ENCODE results near the gene TOMM34. TPM values are rescaled to one million over a fixed set of nuclear protein-coding genes. Genes with fewer than 3 reads are reported as not detected.
A peak's percentile ranks its signal among the peaks of the same experiment; 100 is the strongest.

Gene TOMM34
- total and polyA plus RNA-seq, 3 donors from 2014 or later = 212 to 263 (median 246) TPM

DNA sequence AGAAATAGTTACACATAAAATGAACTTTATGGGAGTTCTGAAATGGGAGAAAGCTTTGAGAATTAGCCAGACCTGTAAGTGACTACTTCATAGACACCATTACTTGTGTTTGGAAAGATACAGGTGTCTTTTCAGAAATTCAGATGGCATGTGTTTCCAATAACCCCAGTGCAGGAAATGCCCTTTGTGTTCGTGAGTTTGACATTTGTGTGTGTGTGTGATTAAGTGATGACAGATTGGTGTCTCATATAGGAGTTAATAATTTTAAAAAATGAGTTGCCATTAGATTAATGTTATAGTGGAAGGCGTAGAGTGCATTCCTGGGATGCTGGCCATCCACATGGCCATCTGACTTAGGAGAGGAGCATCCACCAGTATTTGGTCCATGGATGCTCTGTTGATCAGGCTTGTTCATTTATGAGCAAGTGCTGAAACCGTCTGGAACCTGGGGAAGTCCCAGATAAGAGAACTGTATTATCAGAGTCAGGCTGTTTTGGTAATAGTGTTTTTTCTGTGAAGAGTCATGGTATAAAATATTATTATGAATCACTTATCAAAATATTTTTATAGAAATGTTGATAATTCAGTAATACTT lies 9.2 kb upstream of the TOMM34 start:
- no peak for DNase-seq
- Histone ChIP-seq H3K4me1 (peaks cover 16% of the 10 kb centered on the region), H3K9me3 (no peaks in the 10 kb centered on the region), H3K27me3 (no peaks in the 10 kb centered on the region), H3K4me3 (no peak overlapping the region), H3K27ac (no peak overlapping the region), H3K36me3 (ENCODE audit: low read depth, missing control alignments) (no peaks in the 10 kb centered on the region)
- intact Hi-C loops (cut with DNase I; ENCODE audit: low total_unique reads) = no loop called here
- 69 to 73% methylated on average over 3 of the region's 3 CpGs for WGBS, 2 donors
- no peak for TF ChIP-seq POLR2A (IDR thresholded peaks at IDR 0.05)
- no peak for TF ChIP-seq CTCF (IDR thresholded peaks at IDR 0.05)

GRCh38 chr20:44967207-44967807 lies 7.1 kb upstream of the TOMM34 start:
- WGBS, 2 donors = 25 to 34% methylated on average over 5 of the region's 5 CpGs
- no peak for TF ChIP-seq CTCF (IDR thresholded peaks at IDR 0.05)
- TF ChIP-seq POLR2A (IDR thresholded peaks at IDR 0.05) = no peak
- intact Hi-C loops (cut with DNase I; ENCODE audit: low total_unique reads) = no loop called here

DNA sequence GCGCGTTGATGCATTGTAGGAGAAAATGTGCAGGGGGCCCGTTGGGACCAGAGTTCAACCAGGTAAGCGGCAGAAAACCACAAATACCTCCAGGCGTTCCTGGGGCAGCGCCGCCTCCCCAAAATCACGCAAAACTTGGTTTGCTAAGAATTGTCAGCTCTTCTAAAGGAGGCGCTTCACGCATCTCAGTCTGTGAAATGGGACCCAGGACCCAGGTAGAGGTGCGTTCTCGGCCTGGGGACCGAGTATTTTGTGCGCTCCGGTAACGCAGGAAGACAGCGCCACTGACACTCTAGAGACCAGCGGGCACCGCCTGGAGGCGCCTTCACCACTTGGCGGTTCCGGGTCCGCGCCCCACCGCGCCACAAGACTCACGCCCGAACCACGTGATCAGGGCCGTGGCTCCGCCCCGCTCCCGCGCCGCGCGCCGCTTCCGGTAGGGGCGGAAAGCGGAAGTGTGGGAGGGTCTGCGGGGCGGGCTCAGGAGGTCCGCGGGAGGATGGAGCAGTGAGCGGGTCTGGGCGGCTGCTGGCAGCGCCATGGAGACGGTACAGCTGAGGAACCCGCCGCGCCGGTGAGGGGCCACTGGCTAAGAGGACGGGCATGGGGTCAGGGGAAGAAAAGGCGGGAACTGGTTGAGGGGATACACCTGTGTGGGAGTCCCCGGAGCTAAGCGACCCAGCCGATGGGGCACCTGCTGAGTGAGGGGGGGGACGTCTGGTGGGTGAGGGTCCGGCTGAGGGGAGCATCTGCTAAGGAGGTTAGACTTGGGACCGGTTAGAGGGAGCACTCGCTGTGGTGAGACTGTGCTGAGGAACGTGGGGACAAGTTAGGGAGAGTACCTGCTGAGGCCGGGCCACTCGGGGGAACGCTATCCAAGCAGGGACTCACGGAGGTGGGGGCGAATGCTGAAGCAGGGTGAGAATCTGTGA lies 6.1 kb upstream of the TOMM34 start, which contains the start of gene STK4:
TSS of gene STK4 (plus strand) at position 483 of the 932 bp plus-strand sequence. CDS start at position 540, 57 bp downstream.
- intact Hi-C loops (cut with DNase I; ENCODE audit: low total_unique reads) = no loop called here
- peak within 1 kb of the TSS; percentile 63 to 81 for H3K27ac ChIP-seq
- DNase-seq = peak; percentile 95
- peak within 1 kb of the TSS; percentile 88 to 95 for H3K4me3 ChIP-seq
- no peaks in the 10 kb centered on the region for H3K36me3 ChIP-seq (ENCODE audit: low read depth, missing control alignments)
- no peaks in the 10 kb centered on the region for H3K9me3 ChIP-seq
- TF ChIP-seq POLR2A (IDR thresholded peaks at IDR 0.05) (peak; percentile 42), CTCF (IDR thresholded peaks at IDR 0.05) (peak; percentile 31 to 70 (median 50))
- WGBS, 2 donors = 1% methylated on average over 31 to 47 of the region's 68 CpGs
- no peaks in the 10 kb centered on the region for H3K27me3 ChIP-seq
- H3K4me1 ChIP-seq = peaks cover 16% of the 10 kb centered on the region

More at GRCh38 chr20:44967207-44967807, 7.1 kb upstream of the TOMM34 start:
- Histone ChIP-seq H3K36me3 (ENCODE audit: low read depth, missing control alignments) (no peaks in the 10 kb centered on the region), H3K27ac (peak overlapping the region in 1 of 2 donors; percentile 63), H3K9me3 (no peaks in the 10 kb centered on the region), H3K4me3 (peak overlapping the region; percentile 88 to 95), H3K4me1 (peaks cover 16% of the 10 kb centered on the region), H3K27me3 (no peaks in the 10 kb centered on the region)
- DNase-seq = no peak

DNA sequence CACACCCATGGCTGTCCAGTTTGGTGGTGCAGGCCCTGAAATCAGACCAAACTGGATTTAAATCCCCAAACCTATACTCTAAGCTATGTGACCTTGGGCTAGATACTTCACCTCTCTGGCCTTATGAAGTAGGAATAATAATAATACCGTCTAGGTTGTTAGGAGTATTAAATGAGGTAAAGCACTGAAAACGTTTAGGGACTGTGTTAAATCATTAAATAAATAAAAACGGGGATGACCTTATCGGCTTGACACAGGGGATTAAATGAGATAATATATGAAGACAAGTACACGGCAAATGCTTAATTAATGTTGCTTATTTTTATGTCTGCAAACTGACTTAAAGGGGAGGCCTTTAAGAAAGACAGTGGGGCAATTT lies 5.4 kb upstream of the TOMM34 start:
- no peak for DNase-seq
- whole genome bisulfite sequencing, 2 donors = 22 to 30% methylated on average over 5 of the region's 5 CpGs
- peak overlapping the region; percentile 63 to 81 for H3K27ac ChIP-seq
- TF ChIP-seq CTCF (IDR thresholded peaks at IDR 0.05) = no peak
- no peak for TF ChIP-seq POLR2A (IDR thresholded peaks at IDR 0.05)
- no peaks in the 10 kb centered on the region for H3K27me3 ChIP-seq
- no peaks in the 10 kb centered on the region for H3K36me3 ChIP-seq (ENCODE audit: low read depth, missing control alignments)
- intact Hi-C loops (cut with DNase I; ENCODE audit: low total_unique reads) = no loop called here
- peak overlapping the region; percentile 88 to 95 for H3K4me3 ChIP-seq
- no peaks in the 10 kb centered on the region for H3K9me3 ChIP-seq
- peaks cover 19% of the 10 kb centered on the region for H3K4me1 ChIP-seq
